Hepatocyte (in vitro differentiated cells): ENCODE data around the gene RANBP1. TPM values are rescaled to one million over a fixed set of nuclear protein-coding genes. Genes with fewer than 3 reads are reported as not detected.
A peak's percentile ranks its signal among the peaks of the same experiment; 100 is the strongest.

Source experiments
- DNase-seq: peaks from one replicate; pipeline ENCODE4 v3.0.0-alpha.2; 2016; ENCODE audit warnings: low spot score
- H2AFZ ChIP-seq: fragments of 200-600 bp; sonication (generic); 2 replicates; pipeline ENCODE4 v1.6.0; 2016; ENCODE audit warnings: antibody characterized with exemption, mild to moderate bottlenecking
- H3K27ac ChIP-seq: fragments of 200-600 bp; sonication (generic); 2 replicates; pipeline ENCODE4 v1.5.1; 2016; ENCODE audit warnings: mild to moderate bottlenecking
- H3K27me3 ChIP-seq: fragments of 200-600 bp; sonication (generic); 2 replicates; pipeline ENCODE4 v1.6.1; 2016
- H3K36me3 ChIP-seq: fragments of 200-600 bp; sonication (generic); replicated peaks from 2 replicates; pipeline ENCODE4 v1.5.1; 2016; ENCODE audit warnings: low read depth; ENCODE audit not compliant: insufficient read depth
- H3K4me1 ChIP-seq: fragments of 200-600 bp; sonication (generic); 2 replicates; pipeline ENCODE4 v1.5.1; 2016; ENCODE audit warnings: mild to moderate bottlenecking, moderate library complexity; ENCODE audit not compliant: insufficient read depth
- H3K4me2 ChIP-seq: fragments of 200-600 bp; sonication (generic); 2 replicates; pipeline ENCODE4 v1.6.0; 2016
- H3K4me3 ChIP-seq: fragments of 200-600 bp; sonication (generic); 2 replicates; pipeline ENCODE4 v1.5.1; 2016; ENCODE audit warnings: mild to moderate bottlenecking
- H3K79me2 ChIP-seq: fragments of 200-600 bp; sonication (generic); 2 replicates; pipeline ENCODE4 v1.6.0; 2017; ENCODE audit warnings: mild to moderate bottlenecking
- H3K9me2 ChIP-seq: fragments of 200-600 bp; sonication (generic); replicated peaks from 2 replicates; pipeline ENCODE4 v1.6.0; 2017; ENCODE audit warnings: mild to moderate bottlenecking; ENCODE audit not compliant: insufficient read depth
- H3K9me3 ChIP-seq: fragments of 200-600 bp; sonication (generic); 2 replicates; pipeline ENCODE4 v1.5.1; 2016; ENCODE audit warnings: low read depth, mild to moderate bottlenecking
- H4K20me1 ChIP-seq: fragments of 200-600 bp; sonication (generic); 2 replicates; pipeline ENCODE4 v1.6.0; 2016; ENCODE audit warnings: mild to moderate bottlenecking; ENCODE audit not compliant: insufficient read depth, poor library complexity, severe bottlenecking
- CTCF ChIP-seq: fragments of 200-600 bp; sonication (generic); IDR thresholded peaks from 2 replicates; pipeline ENCODE4 v1.5.1; 2016; ENCODE audit warnings: antibody characterized with exemption, mild to moderate bottlenecking; ENCODE audit not compliant: poor library complexity
- EZH2 ChIP-seq: fragments of 200-600 bp; sonication (generic); IDR thresholded peaks from 2 replicates; pipeline ENCODE4 v1.6.1; 2016; ENCODE audit warnings: antibody characterized with exemption, mild to moderate bottlenecking, borderline replicate concordance
- EZH2phosphoT487 ChIP-seq: fragments of 200-600 bp; sonication (generic); IDR thresholded peaks from one replicate; pipeline ENCODE4 v1.6.1; 2018; ENCODE audit warnings: antibody characterized with exemption, mild to moderate bottlenecking, low read depth, moderate library complexity; ENCODE audit not compliant: unreplicated experiment, severe bottlenecking
- WGBS: methylation state at CpG from one replicate; pipeline ENCODE4 v1.1.6; 2016; ENCODE audit warnings: low lambda C conversion rate; ENCODE audit errors: missing lambda C conversion rate; 5-methylcytosine and 5-hydroxymethylcytosine counted together
- polyA plus RNA-seq: library from polyadenylated mRNA; unstranded; fragments of >200 nt; fragmentation: Nextera tagmentation; extraction: Ambion mirVana; gene quantifications from 2 replicates; pipeline ENCODE4 v1.2.1, GENCODE V29; 2016
- total RNA-seq: library from RNA; depleted of rRNA; stranded (reverse); fragments of >200 nt; gene quantifications from 2 replicates; pipeline ENCODE4 v1.2.3, GENCODE V29; 2014

The RANBP1 gene
- total and polyA plus RNA-seq, 2 experiments from 2014 or later: 189 to 227 TPM

- Histone ChIP-seq H2AFZ (peak within 1 kb of the TSS; percentile 98), H3K4me2 (peak within 1 kb of the TSS; percentile 86), H3K4me1 (peaks cover 22% of the 10 kb centered on the region), H4K20me1 (peaks cover 36% of the 10 kb centered on the region), H3K36me3 (no peaks in the 10 kb centered on the region), H3K9me2 (no peaks in the 10 kb centered on the region), H3K27ac (peak within 1 kb of the TSS; percentile 98), H3K79me2 (peaks cover 45% of the 10 kb centered on the region), H3K27me3 (no peaks in the 10 kb centered on the region), H3K9me3 (no peaks in the 10 kb centered on the region), H3K4me3 (peak within 1 kb of the TSS; percentile 98)
- TF ChIP-seq EZH2 (no peak), EZH2phosphoT487 (no peak), CTCF (no peak)
- under 1% methylated on average over 46 of the region's 100 CpGs for WGBS
- DNase-seq: peak; percentile 98
Observed at GRCh38 chr22:20079745-20080444, 36.0 kb upstream of the RANBP1 start, which contains the start of gene DGCR8. Gene DGCR8, plus strand, starts transcription at chr22:20080241. Its CDS starts 5,723 bp downstream, at chr22:20085964.

- no peaks in the 10 kb centered on the region for H3K9me2 ChIP-seq
- H3K4me2 ChIP-seq: peak overlapping the region; percentile 86
- TF ChIP-seq CTCF (no peak), EZH2 (no peak), EZH2phosphoT487 (no peak)
- H3K27me3 ChIP-seq: no peaks in the 10 kb centered on the region
- no peaks in the 10 kb centered on the region for H3K9me3 ChIP-seq
- 2% methylated on average over 18 of the region's 34 CpGs for WGBS
- peaks cover 50% of the 10 kb centered on the region for H3K79me2 ChIP-seq
- peak overlapping the region; percentile 91 for H2AFZ ChIP-seq
- H3K36me3 ChIP-seq: no peaks in the 10 kb centered on the region
- peak overlapping the region; percentile 98 for H3K27ac ChIP-seq
- H3K4me1 ChIP-seq: peaks cover 25% of the 10 kb centered on the region
- DNase-seq: peak; percentile 86
- peak overlapping the region; percentile 98 for H3K4me3 ChIP-seq
- peaks cover 41% of the 10 kb centered on the region for H4K20me1 ChIP-seq
Observed at GRCh38 chr22:20080445-20080775, 35.5 kb upstream of the RANBP1 start.

- H3K4me3 ChIP-seq: peak overlapping the region; percentile 98
- H3K27me3 ChIP-seq: no peaks in the 10 kb centered on the region
- peaks cover 25% of the 10 kb centered on the region for H3K4me1 ChIP-seq
- WGBS: 18% methylated on average over 27 of the region's 27 CpGs
- no peak for TF ChIP-seq EZH2phosphoT487
- no peak for TF ChIP-seq CTCF
- TF ChIP-seq EZH2: no peak
- peak overlapping the region; percentile 86 for H3K4me2 ChIP-seq
- peaks cover 56% of the 10 kb centered on the region for H3K79me2 ChIP-seq
- H3K9me2 ChIP-seq: no peaks in the 10 kb centered on the region
- H4K20me1 ChIP-seq: peaks cover 46% of the 10 kb centered on the region
- H3K36me3 ChIP-seq: no peaks in the 10 kb centered on the region
- peak; percentile 60 for DNase-seq
- peak overlapping the region; percentile 91 for H2AFZ ChIP-seq
- peak overlapping the region; percentile 98 for H3K27ac ChIP-seq
- H3K9me3 ChIP-seq: no peaks in the 10 kb centered on the region
Observed at GRCh38 chr22:20080776-20081654, 34.9 kb upstream of the RANBP1 start.
